ENCODE data around the gene COL7A1. TPM values are rescaled to one million over a fixed set of nuclear protein-coding genes. Genes with fewer than 3 reads are reported as not detected.

COL7A1 gene
- total and polyA plus RNA-seq, 2 experiments from 2014 or later: 4.0 to 7.9 TPM

DNA sequence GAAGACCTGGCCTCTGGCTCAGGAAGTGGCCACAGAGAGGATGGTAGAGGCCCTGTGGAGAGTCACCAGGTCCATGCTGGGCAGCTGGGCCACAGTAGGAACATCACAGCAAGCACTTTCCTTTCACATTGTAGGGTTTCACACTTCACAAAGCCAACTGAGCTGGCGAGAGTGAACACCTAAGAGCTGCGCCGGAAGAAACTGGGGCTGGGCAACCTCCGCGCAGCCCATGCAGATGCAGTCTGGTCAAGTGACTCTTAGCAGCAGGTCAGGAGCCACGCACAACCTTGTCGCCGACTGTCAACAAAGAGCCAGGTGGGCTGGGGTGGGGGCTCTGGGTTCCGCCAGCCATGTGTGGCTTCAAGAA is 75.9 kb downstream of the COL7A1 start:
- no peak overlapping the region for H2AFZ ChIP-seq
- no peaks in the 10 kb centered on the region for H3K36me3 ChIP-seq (ENCODE audit: insufficient read depth)
- peaks cover 2% of the 10 kb centered on the region for H3K27me3 Mint-ChIP-seq (ENCODE audit: insufficient read depth, low read depth, poor library complexity)
- no peaks in the 10 kb centered on the region for H3K79me2 ChIP-seq (replicated peaks; ENCODE audit: insufficient read depth)
- TF ChIP-seq, protein P1, sequence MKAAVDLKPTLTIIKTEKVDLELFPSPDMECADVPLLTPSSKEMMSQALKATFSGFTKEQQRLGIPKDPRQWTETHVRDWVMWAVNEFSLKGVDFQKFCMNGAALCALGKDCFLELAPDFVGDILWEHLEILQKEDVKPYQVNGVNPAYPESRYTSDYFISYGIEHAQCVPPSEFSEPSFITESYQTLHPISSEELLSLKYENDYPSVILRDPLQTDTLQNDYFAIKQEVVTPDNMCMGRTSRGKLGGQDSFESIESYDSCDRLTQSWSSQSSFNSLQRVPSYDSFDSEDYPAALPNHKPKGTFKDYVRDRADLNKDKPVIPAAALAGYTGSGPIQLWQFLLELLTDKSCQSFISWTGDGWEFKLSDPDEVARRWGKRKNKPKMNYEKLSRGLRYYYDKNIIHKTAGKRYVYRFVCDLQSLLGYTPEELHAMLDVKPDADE (IDR thresholded peaks at IDR 0.05): no peak
- TF ChIP-seq ZNF331 (CRISPR knock-in tag; IDR thresholded peaks at IDR 0.05; ENCODE audit: low read depth): no peak
- TF ChIP-seq CREB1 (CRISPR knock-in tag; IDR thresholded peaks at IDR 0.05; ENCODE audit: low read depth): no peak
- no peak for TF ChIP-seq STAT1 (IDR thresholded peaks at IDR 0.05; ENCODE audit: unreplicated experiment)
- TF ChIP-seq ZNF114 (CRISPR knock-in tag; IDR thresholded peaks at IDR 0.05): no peak
- TF ChIP-seq, protein P2, sequence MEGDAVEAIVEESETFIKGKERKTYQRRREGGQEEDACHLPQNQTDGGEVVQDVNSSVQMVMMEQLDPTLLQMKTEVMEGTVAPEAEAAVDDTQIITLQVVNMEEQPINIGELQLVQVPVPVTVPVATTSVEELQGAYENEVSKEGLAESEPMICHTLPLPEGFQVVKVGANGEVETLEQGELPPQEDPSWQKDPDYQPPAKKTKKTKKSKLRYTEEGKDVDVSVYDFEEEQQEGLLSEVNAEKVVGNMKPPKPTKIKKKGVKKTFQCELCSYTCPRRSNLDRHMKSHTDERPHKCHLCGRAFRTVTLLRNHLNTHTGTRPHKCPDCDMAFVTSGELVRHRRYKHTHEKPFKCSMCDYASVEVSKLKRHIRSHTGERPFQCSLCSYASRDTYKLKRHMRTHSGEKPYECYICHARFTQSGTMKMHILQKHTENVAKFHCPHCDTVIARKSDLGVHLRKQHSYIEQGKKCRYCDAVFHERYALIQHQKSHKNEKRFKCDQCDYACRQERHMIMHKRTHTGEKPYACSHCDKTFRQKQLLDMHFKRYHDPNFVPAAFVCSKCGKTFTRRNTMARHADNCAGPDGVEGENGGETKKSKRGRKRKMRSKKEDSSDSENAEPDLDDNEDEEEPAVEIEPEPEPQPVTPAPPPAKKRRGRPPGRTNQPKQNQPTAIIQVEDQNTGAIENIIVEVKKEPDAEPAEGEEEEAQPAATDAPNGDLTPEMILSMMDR (conservative IDR thresholded peaks at IDR 0.05; ENCODE audit: low read depth in 2 of 2): no peak
- TF ChIP-seq EZH2 (IDR thresholded peaks at IDR 0.05; ENCODE audit: low read depth, unreplicated experiment): no peak
- TF ChIP-seq, protein P3, sequence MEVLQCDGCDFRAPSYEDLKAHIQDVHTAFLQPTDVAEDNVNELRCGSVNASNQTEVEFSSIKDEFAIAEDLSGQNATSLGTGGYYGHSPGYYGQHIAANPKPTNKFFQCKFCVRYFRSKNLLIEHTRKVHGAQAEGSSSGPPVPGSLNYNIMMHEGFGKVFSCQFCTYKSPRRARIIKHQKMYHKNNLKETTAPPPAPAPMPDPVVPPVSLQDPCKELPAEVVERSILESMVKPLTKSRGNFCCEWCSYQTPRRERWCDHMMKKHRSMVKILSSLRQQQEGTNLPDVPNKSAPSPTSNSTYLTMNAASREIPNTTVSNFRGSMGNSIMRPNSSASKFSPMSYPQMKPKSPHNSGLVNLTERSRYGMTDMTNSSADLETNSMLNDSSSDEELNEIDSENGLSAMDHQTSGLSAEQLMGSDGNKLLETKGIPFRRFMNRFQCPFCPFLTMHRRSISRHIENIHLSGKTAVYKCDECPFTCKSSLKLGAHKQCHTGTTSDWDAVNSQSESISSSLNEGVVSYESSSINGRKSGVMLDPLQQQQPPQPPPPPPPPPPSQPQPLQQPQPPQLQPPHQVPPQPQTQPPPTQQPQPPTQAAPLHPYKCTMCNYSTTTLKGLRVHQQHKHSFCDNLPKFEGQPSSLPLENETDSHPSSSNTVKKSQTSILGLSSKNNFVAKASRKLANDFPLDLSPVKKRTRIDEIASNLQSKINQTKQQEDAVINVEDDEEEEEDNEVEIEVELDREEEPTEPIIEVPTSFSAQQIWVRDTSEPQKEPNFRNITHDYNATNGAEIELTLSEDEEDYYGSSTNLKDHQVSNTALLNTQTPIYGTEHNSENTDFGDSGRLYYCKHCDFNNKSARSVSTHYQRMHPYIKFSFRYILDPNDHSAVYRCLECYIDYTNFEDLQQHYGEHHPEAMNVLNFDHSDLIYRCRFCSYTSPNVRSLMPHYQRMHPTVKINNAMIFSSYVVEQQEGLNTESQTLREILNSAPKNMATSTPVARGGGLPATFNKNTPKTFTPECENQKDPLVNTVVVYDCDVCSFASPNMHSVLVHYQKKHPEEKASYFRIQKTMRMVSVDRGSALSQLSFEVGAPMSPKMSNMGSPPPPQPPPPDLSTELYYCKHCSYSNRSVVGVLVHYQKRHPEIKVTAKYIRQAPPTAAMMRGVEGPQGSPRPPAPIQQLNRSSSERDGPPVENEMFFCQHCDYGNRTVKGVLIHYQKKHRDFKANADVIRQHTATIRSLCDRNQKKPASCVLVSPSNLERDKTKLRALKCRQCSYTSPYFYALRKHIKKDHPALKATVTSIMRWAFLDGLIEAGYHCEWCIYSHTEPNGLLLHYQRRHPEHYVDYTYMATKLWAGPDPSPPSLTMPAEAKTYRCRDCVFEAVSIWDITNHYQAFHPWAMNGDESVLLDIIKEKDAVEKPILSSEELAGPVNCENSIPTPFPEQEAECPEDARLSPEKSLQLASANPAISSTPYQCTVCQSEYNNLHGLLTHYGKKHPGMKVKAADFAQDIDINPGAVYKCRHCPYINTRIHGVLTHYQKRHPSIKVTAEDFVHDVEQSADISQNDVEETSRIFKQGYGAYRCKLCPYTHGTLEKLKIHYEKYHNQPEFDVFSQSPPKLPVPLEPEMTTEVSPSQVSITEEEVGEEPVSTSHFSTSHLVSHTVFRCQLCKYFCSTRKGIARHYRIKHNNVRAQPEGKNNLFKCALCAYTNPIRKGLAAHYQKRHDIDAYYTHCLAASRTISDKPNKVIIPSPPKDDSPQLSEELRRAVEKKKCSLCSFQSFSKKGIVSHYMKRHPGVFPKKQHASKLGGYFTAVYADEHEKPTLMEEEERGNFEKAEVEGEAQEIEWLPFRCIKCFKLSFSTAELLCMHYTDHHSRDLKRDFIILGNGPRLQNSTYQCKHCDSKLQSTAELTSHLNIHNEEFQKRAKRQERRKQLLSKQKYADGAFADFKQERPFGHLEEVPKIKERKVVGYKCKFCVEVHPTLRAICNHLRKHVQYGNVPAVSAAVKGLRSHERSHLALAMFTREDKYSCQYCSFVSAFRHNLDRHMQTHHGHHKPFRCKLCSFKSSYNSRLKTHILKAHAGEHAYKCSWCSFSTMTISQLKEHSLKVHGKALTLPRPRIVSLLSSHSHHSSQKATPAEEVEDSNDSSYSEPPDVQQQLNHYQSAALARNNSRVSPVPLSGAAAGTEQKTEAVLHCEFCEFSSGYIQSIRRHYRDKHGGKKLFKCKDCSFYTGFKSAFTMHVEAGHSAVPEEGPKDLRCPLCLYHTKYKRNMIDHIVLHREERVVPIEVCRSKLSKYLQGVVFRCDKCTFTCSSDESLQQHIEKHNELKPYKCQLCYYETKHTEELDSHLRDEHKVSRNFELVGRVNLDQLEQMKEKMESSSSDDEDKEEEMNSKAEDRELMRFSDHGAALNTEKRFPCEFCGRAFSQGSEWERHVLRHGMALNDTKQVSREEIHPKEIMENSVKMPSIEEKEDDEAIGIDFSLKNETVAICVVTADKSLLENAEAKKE (CRISPR knock-in tag; IDR thresholded peaks at IDR 0.05): no peak
- no peak for TF ChIP-seq JUNB (IDR thresholded peaks at IDR 0.05; ENCODE audit: unreplicated experiment)
- TF ChIP-seq, protein P4, sequence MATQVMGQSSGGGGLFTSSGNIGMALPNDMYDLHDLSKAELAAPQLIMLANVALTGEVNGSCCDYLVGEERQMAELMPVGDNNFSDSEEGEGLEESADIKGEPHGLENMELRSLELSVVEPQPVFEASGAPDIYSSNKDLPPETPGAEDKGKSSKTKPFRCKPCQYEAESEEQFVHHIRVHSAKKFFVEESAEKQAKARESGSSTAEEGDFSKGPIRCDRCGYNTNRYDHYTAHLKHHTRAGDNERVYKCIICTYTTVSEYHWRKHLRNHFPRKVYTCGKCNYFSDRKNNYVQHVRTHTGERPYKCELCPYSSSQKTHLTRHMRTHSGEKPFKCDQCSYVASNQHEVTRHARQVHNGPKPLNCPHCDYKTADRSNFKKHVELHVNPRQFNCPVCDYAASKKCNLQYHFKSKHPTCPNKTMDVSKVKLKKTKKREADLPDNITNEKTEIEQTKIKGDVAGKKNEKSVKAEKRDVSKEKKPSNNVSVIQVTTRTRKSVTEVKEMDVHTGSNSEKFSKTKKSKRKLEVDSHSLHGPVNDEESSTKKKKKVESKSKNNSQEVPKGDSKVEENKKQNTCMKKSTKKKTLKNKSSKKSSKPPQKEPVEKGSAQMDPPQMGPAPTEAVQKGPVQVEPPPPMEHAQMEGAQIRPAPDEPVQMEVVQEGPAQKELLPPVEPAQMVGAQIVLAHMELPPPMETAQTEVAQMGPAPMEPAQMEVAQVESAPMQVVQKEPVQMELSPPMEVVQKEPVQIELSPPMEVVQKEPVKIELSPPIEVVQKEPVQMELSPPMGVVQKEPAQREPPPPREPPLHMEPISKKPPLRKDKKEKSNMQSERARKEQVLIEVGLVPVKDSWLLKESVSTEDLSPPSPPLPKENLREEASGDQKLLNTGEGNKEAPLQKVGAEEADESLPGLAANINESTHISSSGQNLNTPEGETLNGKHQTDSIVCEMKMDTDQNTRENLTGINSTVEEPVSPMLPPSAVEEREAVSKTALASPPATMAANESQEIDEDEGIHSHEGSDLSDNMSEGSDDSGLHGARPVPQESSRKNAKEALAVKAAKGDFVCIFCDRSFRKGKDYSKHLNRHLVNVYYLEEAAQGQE (IDR thresholded peaks at IDR 0.05; ENCODE audit: unreplicated experiment): no peak
- no peak for TF ChIP-seq NANOG (IDR thresholded peaks at IDR 0.05; ENCODE audit: borderline replicate concordance)
- no peak for TF ChIP-seq EZH2phosphoT487 (IDR thresholded peaks at IDR 0.05; ENCODE audit: unreplicated experiment)
- TF ChIP-seq POLR2AphosphoS5 (IDR thresholded peaks at IDR 0.05; ENCODE audit: low read depth): no peak
- H3K36me3 Mint-ChIP-seq (ENCODE audit: low read depth): peaks cover 2% of the 10 kb centered on the region; the same call in 2 of the 3 replicates
- no peaks in the 10 kb centered on the region for H3K4me1 Mint-ChIP-seq
- no peak overlapping the region for H3K4me3 Mint-ChIP-seq
- no peaks in the 10 kb centered on the region for H4K20me1 ChIP-seq (replicated peaks; ENCODE audit: insufficient read depth)
- H3K9me3 Mint-ChIP-seq: no peaks in the 10 kb centered on the region
- no peaks in the 10 kb centered on the region for H3F3A ChIP-seq (replicated peaks; ENCODE audit: low read depth)
- no peak for ATAC-seq
- H3K27ac ChIP-seq (ENCODE audit: low read depth): no peak overlapping the region
- H3K4me2 ChIP-seq: no peak overlapping the region
- H3K4me1 ChIP-seq (ENCODE audit: insufficient read depth): no peaks in the 10 kb centered on the region
- no peak for DNase-seq (ENCODE audit: low spot score)
- H3K27ac Mint-ChIP-seq: no peak overlapping the region
- H3K9me2 ChIP-seq (ENCODE audit: insufficient read depth): no peaks in the 10 kb centered on the region
- H3K27me3 ChIP-seq (ENCODE audit: insufficient read depth): no peaks in the 10 kb centered on the region
- H3K4me3 ChIP-seq: no peak overlapping the region
